Neutrophil (primary cell): Measurements from ENCODE around the gene FOXB1.

ENCODE experiments used
- H3K27ac ChIP-seq: fragments of 200-600 bp; sonication (generic); 2 replicates; pipeline ENCODE4 v1.5.1; 2016; ENCODE audit warnings: mild to moderate bottlenecking, moderate library complexity
- H3K27me3 ChIP-seq: fragments of 200-600 bp; sonication (generic); 2 replicates; pipeline ENCODE4 v1.6.0; 2016; ENCODE audit warnings: mild to moderate bottlenecking
- H3K36me3 ChIP-seq: fragments of 200-600 bp; sonication (generic); 2 replicates; pipeline ENCODE4 v1.5.1; 2017
- H3K4me1 ChIP-seq, 2 experiments: fragments of 200-600 bp in 1 of 2; sonication (generic) in 1 of 2; 1 replicate in 1 of 2; 2 replicates in 1 of 2; pipeline versions ENCODE4 v1.5.1 to v1.6.1; 2013 to 2016; ENCODE audit warnings: low read depth in 1 of 2, low read length in 1 of 2, mild to moderate bottlenecking in 1 of 2, moderate library complexity in 1 of 2; ENCODE audit not compliant: control insufficient read depth in 1 of 2, insufficient read depth in 1 of 2
- H3K4me3 ChIP-seq, 2 experiments: fragments of 200-600 bp in 1 of 2; sonication (generic) in 1 of 2; 1 replicate in 1 of 2; 2 replicates in 1 of 2; pipeline ENCODE4 v1.5.1; 2013 to 2016; ENCODE audit warnings: low read depth in 1 of 2, low read length in 1 of 2, mild to moderate bottlenecking in 1 of 2, moderate library complexity in 1 of 2
- H3K9me3 ChIP-seq: fragments of 200-600 bp; sonication (generic); 2 replicates; pipeline ENCODE4 v1.5.1; 2016
- CTCF ChIP-seq: fragments of 200-600 bp; sonication (generic); IDR thresholded peaks from 2 replicates; pipeline ENCODE4 v1.5.1; 2016; ENCODE audit warnings: antibody characterized with exemption

FOXB1 gene

GRCh38 chr15:60039316-60039715 is 35.2 kb downstream of the FOXB1 start:
- Histone ChIP-seq H3K4me1 (no peaks in the 10 kb centered on the region), H3K27me3 (peaks cover 4% of the 10 kb centered on the region), H3K9me3 (no peaks in the 10 kb centered on the region), H3K4me3 (no peak overlapping the region), H3K27ac (no peak overlapping the region), H3K36me3 (no peaks in the 10 kb centered on the region)
- no peak for TF ChIP-seq CTCF

- Histone ChIP-seq H3K9me3 (no peaks in the 10 kb centered on the region), H3K4me1 (no peaks in the 10 kb centered on the region), H3K27ac (no peak overlapping the region), H3K4me3 (no peak overlapping the region), H3K36me3 (no peaks in the 10 kb centered on the region), H3K27me3 (peaks cover 4% of the 10 kb centered on the region)
- no peak for TF ChIP-seq CTCF
Measured at GRCh38 chr15:60043744-60044435, 39.8 kb downstream of the FOXB1 start.

GRCh38 chr15:60044636-60045270 is 40.6 kb downstream of the FOXB1 start:
- TF ChIP-seq CTCF, result no peak
- H3K4me3 ChIP-seq, result no peak overlapping the region
- no peaks in the 10 kb centered on the region for H3K4me1 ChIP-seq
- no peaks in the 10 kb centered on the region for H3K9me3 ChIP-seq
- H3K27ac ChIP-seq, result no peak overlapping the region
- H3K27me3 ChIP-seq, result peaks cover 4% of the 10 kb centered on the region
- H3K36me3 ChIP-seq, result no peaks in the 10 kb centered on the region

GRCh38 chr15:60047701-60048100 is 43.6 kb downstream of the FOXB1 start:
- Histone ChIP-seq H3K4me3 (no peak overlapping the region), H3K36me3 (no peaks in the 10 kb centered on the region), H3K4me1 (no peaks in the 10 kb centered on the region), H3K27ac (no peak overlapping the region), H3K27me3 (no peaks in the 10 kb centered on the region), H3K9me3 (no peaks in the 10 kb centered on the region)
- TF ChIP-seq CTCF, result no peak

GRCh38 chr15:60049948-60050347 is 45.8 kb downstream of the FOXB1 start:
- H3K9me3 ChIP-seq, result no peaks in the 10 kb centered on the region
- no peak overlapping the region for H3K27ac ChIP-seq
- TF ChIP-seq CTCF, result no peak
- H3K4me1 ChIP-seq, result no peaks in the 10 kb centered on the region
- H3K4me3 ChIP-seq, result no peak overlapping the region
- H3K27me3 ChIP-seq, result peaks cover 4% of the 10 kb centered on the region
- no peaks in the 10 kb centered on the region for H3K36me3 ChIP-seq
